ENCODE results near the gene PTGFRN.

Gene PTGFRN

DNA sequence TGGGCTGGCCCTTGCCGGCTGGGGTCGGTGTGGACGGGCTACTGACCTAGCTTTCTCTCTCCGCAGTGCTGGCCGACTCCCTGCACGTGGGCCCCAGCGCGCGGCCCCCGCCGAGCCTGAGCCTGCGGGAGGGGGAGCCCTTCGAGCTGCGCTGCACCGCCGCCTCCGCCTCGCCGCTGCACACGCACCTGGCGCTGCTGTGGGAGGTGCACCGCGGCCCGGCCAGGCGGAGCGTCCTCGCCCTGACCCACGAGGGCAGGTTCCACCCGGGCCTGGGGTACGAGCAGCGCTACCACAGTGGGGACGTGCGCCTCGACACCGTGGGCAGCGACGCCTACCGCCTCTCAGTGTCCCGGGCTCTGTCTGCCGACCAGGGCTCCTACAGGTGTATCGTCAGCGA is 34.9 kb downstream of the PTGFRN start:
- no peak for DNase-seq

GRCh38 chr1:116945421-116945820 is 35.7 kb downstream of the PTGFRN start:
- no peak for DNase-seq

DNA sequence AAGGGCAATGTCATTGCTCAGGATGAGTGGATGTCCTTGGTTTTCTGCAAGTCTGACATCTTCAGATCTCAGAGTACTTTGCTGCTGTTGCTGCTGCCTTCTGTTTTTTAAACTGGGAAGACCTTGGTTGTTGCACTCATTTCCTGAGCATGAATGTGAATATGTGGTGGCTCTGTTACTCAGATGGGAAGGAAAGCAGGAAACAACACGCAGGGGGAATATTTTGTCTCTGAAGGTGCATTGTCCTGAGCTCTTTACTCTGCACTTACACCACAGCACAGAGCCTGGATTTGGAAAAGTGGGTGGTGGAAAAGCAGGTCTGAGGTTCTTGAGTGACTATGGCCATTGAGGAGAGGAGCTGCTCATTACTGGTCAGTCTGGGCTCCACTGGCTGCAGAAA is 36.3 kb downstream of the PTGFRN start:
- DNase-seq = no peak

DNA sequence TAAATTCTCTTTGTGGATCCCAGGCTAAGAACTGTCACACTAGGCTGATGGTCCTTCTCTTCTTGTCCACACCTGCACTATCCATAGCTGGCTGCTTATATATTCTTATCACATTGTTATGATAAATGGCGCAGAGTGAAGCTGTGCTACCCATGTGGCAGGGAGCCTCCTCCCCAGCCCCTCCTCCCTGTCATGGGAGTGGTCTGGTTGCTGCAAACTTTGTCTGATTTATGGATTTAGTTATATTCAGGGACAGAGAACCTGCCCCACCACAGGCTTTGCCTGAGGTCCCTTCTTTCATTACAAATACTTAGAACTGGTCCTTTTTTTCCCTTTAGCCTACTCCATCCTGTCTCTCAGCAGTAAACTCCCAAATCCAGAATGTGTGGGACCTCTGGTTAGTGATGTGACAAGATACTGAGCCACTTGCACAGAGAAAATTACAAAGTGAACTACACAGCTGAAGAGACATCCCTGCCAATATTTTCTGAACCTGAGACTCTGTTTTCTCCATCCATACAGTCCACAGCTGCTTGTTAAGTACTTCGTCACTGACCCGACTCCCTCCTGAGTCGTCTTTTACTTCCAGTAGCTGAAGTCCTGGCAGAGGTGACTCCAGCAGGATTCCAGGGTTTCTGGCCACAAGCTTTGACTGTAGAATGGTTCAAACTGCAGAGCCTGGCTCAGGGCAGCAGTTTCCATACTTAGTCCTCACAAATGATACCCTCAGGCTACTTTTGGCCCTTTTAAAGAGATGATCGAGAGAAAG is 37.6 kb downstream of the PTGFRN start:
- no peak for DNase-seq

DNA sequence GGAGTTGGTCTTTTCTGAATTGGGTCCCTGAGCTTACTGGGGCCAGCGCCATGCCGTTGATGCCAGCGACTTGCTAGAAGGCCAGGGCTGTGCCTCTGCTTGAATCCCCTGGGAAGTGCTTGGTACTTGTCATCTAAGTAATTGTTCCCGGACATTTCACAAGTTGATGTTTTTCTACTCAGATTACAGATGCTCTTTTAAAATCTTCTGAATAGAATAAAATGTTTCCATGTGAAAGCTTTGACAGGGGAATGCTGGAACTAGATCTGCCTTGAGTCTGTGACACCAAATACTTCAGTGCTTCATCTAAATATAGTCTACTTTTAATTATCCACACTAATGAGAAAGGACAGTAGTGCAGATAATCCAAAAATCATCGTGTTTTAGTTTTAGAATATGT is 38.3 kb downstream of the PTGFRN start:
- DNase-seq = no peak

DNA sequence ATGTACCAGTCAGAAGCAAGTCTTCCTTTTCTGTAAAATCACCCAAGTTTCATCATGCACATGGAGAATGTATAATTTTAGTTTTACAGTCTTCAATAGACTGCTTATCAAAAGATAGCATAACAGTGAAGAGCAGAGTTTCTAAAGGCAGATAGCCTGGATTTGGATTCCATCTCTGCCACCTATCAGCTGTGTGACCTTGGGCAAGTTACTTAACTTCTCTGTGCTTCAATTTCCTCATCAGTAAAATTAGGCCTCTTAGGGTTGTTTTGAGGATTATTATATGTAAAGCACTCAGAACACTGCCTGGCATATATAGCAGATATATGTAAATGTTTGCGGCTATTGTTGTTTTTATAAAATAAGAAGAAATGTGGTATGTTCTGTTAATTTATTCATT is 38.9 kb downstream of the PTGFRN start:
- no peak for DNase-seq

DNA sequence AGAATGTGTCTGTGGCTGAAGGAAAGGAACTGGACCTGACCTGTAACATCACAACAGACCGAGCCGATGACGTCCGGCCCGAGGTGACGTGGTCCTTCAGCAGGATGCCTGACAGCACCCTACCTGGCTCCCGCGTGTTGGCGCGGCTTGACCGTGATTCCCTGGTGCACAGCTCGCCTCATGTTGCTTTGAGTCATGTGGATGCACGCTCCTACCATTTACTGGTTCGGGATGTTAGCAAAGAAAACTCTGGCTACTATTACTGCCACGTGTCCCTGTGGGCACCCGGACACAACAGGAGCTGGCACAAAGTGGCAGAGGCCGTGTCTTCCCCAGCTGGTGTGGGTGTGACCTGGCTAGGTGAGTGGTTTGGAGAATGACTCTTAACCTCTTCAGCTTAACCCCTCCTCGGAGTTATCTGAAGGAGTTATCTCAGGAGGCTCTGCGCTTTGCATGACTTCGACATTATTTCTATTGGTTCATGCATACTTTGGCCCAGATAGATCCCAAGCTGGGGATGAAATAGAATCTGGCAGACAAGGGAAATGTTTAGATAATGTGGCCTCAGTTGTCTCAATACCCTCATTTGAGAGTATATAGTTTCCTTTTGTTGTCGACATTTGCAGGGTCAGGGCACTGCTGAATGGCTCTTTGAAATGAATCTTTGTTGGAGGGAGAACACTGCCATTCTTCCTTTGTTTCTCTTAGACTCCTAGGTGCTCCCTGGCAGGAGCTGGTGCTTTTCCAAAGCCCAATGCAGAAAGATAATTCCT is 39.7 kb downstream of the PTGFRN start:
- no peak for DNase-seq

DNA sequence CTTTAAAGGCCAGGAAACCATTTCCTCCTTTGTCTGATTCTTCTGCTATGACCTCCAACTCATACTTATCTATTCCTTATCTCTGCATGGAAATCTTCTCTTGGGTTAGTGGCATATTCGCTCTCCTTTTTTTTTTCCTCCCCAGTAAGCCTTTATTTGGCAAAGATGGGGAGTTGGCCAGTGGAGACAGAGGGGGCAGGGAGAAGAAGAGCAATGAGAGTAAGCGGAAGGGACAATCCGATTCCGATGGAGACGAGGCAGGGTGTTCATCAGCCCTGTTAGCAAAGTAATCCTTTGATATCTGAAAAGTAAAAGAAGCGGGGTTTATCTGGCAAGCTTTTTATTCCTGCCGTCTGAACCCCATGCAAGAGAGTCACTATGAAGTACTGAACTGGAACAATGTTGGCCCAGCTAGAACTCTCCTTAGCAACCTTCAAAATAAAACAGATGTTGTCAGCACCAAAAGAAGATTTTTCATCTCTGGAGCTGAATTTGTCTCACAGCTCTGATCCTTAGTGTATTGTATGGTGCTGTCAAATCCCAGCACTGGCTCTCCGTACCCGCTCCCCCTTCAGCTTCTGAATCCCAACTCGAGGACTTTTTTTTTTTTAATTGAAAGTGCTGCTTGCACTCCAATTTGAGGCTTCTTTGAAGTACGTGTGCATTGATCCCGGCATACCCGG is 40.9 kb downstream of the PTGFRN start:
- no peak for DNase-seq

- peak; percentile 74 to 89 (median 85) for DNase-seq
Observed at GRCh38 chr1:116951200-116951935, 41.7 kb downstream of the PTGFRN start.

GRCh38 chr1:116952738-116953275 is 43.1 kb downstream of the PTGFRN start:
- DNase-seq = no peak

- DNase-seq = no peak
Observed at GRCh38 chr1:116954440-116954839, 44.7 kb downstream of the PTGFRN start.

DNA sequence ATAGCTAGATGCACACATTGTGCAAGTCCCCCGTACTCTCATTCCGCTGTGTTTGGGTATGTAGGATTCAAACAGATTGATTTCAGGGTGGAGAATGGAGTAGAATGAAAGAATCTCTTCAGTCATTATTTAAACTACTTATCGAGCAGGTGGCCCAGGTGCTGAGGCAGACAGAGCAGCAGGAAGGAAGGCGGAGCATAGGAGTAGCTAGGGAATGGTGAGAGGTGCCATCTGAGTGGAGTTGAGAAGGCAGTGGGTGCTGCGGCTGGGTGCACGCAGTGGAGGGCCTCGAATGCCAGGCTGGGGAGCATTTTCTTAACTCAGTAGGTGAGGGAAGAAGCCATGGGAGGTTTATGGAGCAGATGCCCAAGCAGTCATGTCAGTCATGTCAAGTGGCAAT is 46.7 kb downstream of the PTGFRN start:
- no peak for DNase-seq

DNA sequence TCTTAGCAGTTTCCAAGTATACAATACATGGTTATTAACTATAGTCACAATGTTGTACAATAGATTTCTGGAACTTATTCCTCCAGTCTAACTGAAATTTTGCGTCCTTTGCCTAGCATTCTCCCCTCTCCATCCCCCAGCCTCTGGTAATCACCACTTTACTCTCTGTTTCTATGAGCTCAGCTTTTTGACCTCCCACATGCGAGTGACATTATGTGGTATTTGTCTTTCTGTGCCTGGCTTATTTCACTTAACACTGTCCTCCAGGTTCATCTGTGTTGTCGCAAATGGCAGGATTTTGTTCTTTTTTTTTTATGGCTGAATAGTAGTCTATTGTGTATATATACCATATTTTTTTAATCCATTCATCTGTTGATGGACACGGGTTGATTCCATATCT is 47.9 kb downstream of the PTGFRN start:
- no peak for DNase-seq

GRCh38 chr1:116958110-116958509 is 48.4 kb downstream of the PTGFRN start:
- DNase-seq = no peak

DNA sequence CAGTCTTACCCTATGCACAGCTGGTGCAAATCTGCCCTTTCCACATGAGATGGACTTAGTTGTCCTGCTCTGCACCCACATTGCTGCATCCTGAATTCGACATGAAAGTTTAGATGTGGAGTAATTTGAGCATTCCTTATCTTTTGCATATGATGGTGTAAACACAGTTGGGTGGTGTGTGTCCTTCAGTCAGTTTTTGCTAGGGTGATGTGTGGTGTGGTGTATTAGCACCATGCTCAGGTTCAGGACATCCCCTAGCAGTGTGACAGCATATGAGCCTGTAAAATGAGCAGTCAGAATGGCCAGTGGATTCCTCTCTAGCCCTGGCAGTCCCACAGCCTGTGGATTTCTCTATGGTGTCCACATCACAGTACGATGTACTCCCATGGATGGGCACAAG is 49.3 kb downstream of the PTGFRN start:
- DNase-seq = no peak

- DNase-seq = no peak
Observed at GRCh38 chr1:116961606-116962005, 51.9 kb downstream of the PTGFRN start.

DNA sequence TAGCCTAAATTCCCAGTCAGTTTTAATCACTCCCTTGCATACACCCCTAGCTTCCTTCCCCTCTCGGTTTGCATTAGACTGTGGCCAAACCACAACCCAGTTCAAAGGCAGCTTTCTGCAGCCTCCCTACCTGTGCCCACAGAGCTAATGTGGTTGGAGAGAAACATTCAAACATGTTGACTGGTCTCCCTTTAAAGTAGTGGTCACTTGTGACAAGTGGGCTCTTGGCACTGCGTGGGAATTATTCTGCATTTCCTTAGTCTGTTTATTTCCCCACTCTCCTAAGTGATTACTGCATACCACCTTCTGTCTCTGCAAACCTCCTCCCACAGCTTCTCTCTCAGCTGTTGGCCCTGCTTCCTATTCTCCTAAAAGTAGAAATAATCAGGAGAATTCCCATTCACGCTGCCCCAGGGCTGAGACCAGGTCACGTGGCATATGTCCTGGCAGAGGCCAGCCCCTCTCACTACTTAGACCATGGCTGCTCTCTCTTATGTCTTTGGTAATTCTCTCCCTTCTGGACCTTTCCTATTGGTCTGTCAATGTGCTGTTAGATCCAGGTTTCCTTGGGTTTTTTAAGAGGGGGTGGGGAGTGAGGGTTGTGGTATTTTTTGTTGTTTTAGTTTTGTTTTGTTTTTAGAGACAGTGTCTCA is 53.4 kb downstream of the PTGFRN start:
- DNase-seq = peak; percentile 67 to 87 (median 82)

GRCh38 chr1:116966791-116967190 is 57.1 kb downstream of the PTGFRN start:
- no peak for DNase-seq

- no peak for DNase-seq
Observed at GRCh38 chr1:116968724-116969123, 59.0 kb downstream of the PTGFRN start.

DNA sequence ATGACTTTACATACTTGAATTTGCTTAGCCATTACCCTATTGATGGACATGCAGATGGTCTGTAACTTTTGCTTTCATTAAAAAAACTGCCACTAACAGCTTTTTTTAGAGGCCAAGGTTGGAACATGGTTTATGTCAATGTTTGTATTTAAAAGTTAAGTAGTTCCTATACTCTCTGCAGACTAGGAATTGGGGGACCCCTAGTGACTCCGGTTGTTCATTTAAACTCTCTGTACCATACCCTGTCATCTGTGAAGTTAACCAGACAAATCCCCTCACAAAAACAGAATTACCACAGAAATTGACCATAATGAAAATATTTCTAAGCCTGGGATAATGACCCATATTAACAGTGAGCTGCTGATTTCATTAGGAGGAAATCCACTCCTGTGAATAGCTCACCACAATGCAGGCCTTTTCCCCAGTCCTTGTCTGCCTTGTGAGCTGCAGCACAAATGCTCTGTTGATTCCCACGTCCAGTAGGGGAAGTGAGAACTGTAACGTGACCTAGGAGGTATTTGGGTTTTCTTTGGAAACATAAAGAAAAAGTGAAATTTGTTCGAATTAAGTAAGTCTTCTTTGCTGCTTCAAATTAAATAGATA is 61.6 kb downstream of the PTGFRN start:
- peak; percentile 58 to 82 (median 82) for DNase-seq

DNA sequence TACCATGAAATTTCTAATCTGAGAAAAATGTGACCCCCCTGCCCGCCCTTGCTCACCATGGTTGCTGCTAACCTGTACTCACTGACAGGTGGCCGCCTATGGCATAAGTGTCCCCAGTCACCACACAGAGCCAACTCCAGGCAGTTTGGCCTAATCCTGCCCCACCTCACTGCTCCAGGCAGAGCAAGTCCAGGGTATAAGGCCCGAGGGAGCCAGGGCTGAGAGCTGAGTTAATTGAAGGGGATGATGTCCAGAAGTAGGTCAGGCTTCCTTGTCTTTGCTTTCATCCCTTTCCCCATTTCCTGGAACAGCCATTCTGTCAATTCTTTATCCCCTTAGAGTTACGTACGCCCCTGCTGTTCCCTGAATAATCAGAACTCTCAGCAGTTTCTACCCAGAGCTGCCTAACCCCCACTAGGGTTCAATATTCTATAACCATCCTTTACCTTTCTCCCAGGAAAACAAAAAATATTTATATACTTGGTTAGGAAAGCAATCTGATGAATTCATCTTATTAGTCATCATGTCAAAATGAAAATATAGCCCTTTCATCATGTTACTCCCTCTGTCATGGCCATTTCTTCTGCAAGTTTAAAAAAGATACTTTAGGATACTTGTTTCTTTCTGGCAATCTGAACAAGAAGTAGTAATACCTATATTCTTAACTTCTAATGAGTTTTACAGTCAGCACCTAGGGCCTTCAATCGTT is 62.4 kb downstream of the PTGFRN start:
- peak in 2 of 4 experiments; percentile 23 to 35 for DNase-seq

Data from suppressor macrophage (primary cell).